ENCODE data around the gene CTNNA2.

Gene CTNNA2

GRCh38 chr2:80323610-80324009, 810.8 kb downstream of the CTNNA2 start:
- no peak for DNase-seq (ENCODE audit: low read depth)
- no peak for TF ChIP-seq CTCF (IDR thresholded peaks at IDR 0.05; ENCODE audit: insufficient read depth, low read depth, low read length, missing control alignments)
- H3K4me3 ChIP-seq (ENCODE audit: low read depth, low read length): no peak overlapping the region

GRCh38 chr2:80324525-80324924, 811.7 kb downstream of the CTNNA2 start:
- no peak overlapping the region for H3K4me3 ChIP-seq (ENCODE audit: low read depth, low read length)

GRCh38 chr2:80326214-80326613, 813.4 kb downstream of the CTNNA2 start:
- peak; percentile 26 for TF ChIP-seq CTCF (IDR thresholded peaks at IDR 0.05; ENCODE audit: insufficient read depth, low read depth, low read length, missing control alignments)
- no peak overlapping the region for H3K4me3 ChIP-seq (ENCODE audit: low read depth, low read length)
- DNase-seq (ENCODE audit: low read depth): peak; percentile 38

More at GRCh38 chr2:80324525-80324924, 811.7 kb downstream of the CTNNA2 start:
- DNase-seq (ENCODE audit: low read depth): no peak
- no peak for TF ChIP-seq CTCF (IDR thresholded peaks at IDR 0.05; ENCODE audit: insufficient read depth, low read depth, low read length, missing control alignments)

GRCh38 chr2:80326861-80327260, 814.0 kb downstream of the CTNNA2 start:
- DNase-seq (ENCODE audit: low read depth): no peak
- no peak for TF ChIP-seq CTCF (IDR thresholded peaks at IDR 0.05; ENCODE audit: insufficient read depth, low read depth, low read length, missing control alignments)
- no peak overlapping the region for H3K4me3 ChIP-seq (ENCODE audit: low read depth, low read length)

- no peak overlapping the region for H3K4me3 ChIP-seq (ENCODE audit: low read depth, low read length)
- no peak for DNase-seq (ENCODE audit: low read depth)
- no peak for TF ChIP-seq CTCF (IDR thresholded peaks at IDR 0.05; ENCODE audit: insufficient read depth, low read depth, low read length, missing control alignments)
These were observed 815.3 kb downstream of the CTNNA2 start for GRCh38 chr2:80328159-80328571.

GRCh38 chr2:80329491-80329890, 816.6 kb downstream of the CTNNA2 start:
- TF ChIP-seq CTCF (IDR thresholded peaks at IDR 0.05; ENCODE audit: insufficient read depth, low read depth, low read length, missing control alignments): no peak
- DNase-seq (ENCODE audit: low read depth): no peak
- H3K4me3 ChIP-seq (ENCODE audit: low read depth, low read length): no peak overlapping the region
